Panc1 (cell line): Measurements from ENCODE around the gene ZNF420.

ENCODE experiments used
- CTCF ChIP-seq: fragments of 450-650 bp; IDR thresholded peaks from 2 replicates; pipeline ENCODE4 v1.5.1; 2017; ENCODE audit warnings: mild to moderate bottlenecking
- POLR2AphosphoS5 ChIP-seq: IDR thresholded peaks from 2 replicates; pipeline ENCODE4 v1.6.1; 2012; ENCODE audit warnings: mild to moderate bottlenecking, low read depth, low read length, moderate library complexity
- SIN3A ChIP-seq: IDR thresholded peaks from 2 replicates; pipeline ENCODE4 v1.6.1; 2012; ENCODE audit warnings: low read depth, mild to moderate bottlenecking, low read length, moderate library complexity, borderline replicate concordance; ENCODE audit not compliant: insufficient read depth
- TCF7L2 ChIP-seq: IDR thresholded peaks from 2 replicates; pipeline ENCODE4 v1.6.1; 2011; ENCODE audit warnings: mild to moderate bottlenecking, low read depth, low read length, inconsistent platforms
- TF ChIP-seq, protein P1 (sequence below), 2 experiments: IDR thresholded peaks; 2 replicates each; pipeline ENCODE4 v1.6.1; 2011 to 2012; ENCODE audit warnings: low read depth in 2 of 2, control low read depth in 1 of 2, low read length in 1 of 2, mild to moderate bottlenecking in 1 of 2, moderate library complexity in 1 of 2; ENCODE audit not compliant: insufficient read depth in 1 of 2

- TF ChIP-seq CTCF, result no peak
- TF ChIP-seq POLR2AphosphoS5, result peak; percentile 95
- TF ChIP-seq, protein P1, sequence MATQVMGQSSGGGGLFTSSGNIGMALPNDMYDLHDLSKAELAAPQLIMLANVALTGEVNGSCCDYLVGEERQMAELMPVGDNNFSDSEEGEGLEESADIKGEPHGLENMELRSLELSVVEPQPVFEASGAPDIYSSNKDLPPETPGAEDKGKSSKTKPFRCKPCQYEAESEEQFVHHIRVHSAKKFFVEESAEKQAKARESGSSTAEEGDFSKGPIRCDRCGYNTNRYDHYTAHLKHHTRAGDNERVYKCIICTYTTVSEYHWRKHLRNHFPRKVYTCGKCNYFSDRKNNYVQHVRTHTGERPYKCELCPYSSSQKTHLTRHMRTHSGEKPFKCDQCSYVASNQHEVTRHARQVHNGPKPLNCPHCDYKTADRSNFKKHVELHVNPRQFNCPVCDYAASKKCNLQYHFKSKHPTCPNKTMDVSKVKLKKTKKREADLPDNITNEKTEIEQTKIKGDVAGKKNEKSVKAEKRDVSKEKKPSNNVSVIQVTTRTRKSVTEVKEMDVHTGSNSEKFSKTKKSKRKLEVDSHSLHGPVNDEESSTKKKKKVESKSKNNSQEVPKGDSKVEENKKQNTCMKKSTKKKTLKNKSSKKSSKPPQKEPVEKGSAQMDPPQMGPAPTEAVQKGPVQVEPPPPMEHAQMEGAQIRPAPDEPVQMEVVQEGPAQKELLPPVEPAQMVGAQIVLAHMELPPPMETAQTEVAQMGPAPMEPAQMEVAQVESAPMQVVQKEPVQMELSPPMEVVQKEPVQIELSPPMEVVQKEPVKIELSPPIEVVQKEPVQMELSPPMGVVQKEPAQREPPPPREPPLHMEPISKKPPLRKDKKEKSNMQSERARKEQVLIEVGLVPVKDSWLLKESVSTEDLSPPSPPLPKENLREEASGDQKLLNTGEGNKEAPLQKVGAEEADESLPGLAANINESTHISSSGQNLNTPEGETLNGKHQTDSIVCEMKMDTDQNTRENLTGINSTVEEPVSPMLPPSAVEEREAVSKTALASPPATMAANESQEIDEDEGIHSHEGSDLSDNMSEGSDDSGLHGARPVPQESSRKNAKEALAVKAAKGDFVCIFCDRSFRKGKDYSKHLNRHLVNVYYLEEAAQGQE (IDR thresholded peaks at IDR 0.05; ENCODE audit: insufficient read depth in 1 of 2, low read depth in 2 of 2, low read length in 1 of 2), result no peak
- TF ChIP-seq SIN3A, result 0 out of 2 replicates have a peak, but pooled peaks have one; percentile 67
- peak; percentile 90 for TF ChIP-seq TCF7L2
Observed at GRCh38 chr19:37172368-37173366, 94.4 kb downstream of the ZNF420 start, which contains the start of gene ZNF585A.
